HCT116 (cell line): ENCODE measurements around the gene SLC6A6. TPM values are rescaled to one million over a fixed set of nuclear protein-coding genes. Genes with fewer than 3 reads are reported as not detected.

Experiments used
- ATAC-seq: fragments of 200-7000 bp; cut with Tn5 transposase; 2 replicates; pipeline ENCODE4 v1.9.1; 2020; ENCODE audit warnings: mild to moderate bottlenecking, moderate library complexity
- BruUV-seq: library from RNA; stranded (reverse); fragments of 400-500 nt; replicated peaks from 2 replicates; lab custom pipeline; 2021; lab: Mats Ljungman, UMichigan
- CTCF ChIA-PET: fragments of 300-600 bp; sonication (Branson Sonifier 250); formaldehyde crosslinking; loops from one replicate; lab custom pipeline; 2021; ENCODE audit warnings: antibody characterized with exemption; lab: Charles Lee
- POLR2A ChIA-PET: fragments of 300-600, 350-600 bp; sonication (Branson Sonifier 250); formaldehyde crosslinking; loops from one replicate; lab custom pipeline; 2021; ENCODE audit warnings: antibody characterized with exemption; lab: Charles Lee
- RAD21 ChIA-PET, 2 experiments: fragments of 300-600 bp; sonication (Branson Sonifier 250); formaldehyde crosslinking; loops; one replicate each; lab custom pipeline; 2023; ENCODE audit warnings: low total read pairs in 2 of 2; ENCODE audit not compliant: uncharacterized antibody in 2 of 2, unreplicated experiment in 2 of 2, low non-redundant PET in 1 of 2; lab: Charles Lee
- DNase-seq: peaks from one replicate; pipeline ENCODE4 v3.0.0-alpha.2; 2010; ENCODE audit warnings: low read depth, low spot score
- H2AFZ ChIP-seq: fragments of 200-600 bp; shearing (Covaris generic), sonication (generic); 2 replicates; pipeline ENCODE4 v1.6.1; 2017; ENCODE audit warnings: low read depth, mixed run types, mixed read lengths, antibody characterized with exemption, low read length; ENCODE audit not compliant: poor library complexity, severe bottlenecking
- H3K27ac ChIP-seq: 2 replicates; pipeline ENCODE4 v1.5.1; 2012; ENCODE audit warnings: low read depth, low read length
- H3K27me3 ChIP-seq: fragments of 200-600 bp; sonication (generic); 2 replicates; pipeline ENCODE4 v1.6.1; 2016; ENCODE audit warnings: mixed run types, low read length, mixed read lengths; ENCODE audit not compliant: insufficient read depth
- H3K36me3 ChIP-seq, 2 experiments: fragments of 200-500 bp in 1 of 2; fragments of 200-600 bp in 1 of 2; sonication (Bioruptor generic) in 1 of 2; sonication (generic) in 1 of 2; 2 replicates each; pipeline versions ENCODE4 v1.5.1 to v1.6.1; 2014 to 2016; ENCODE audit warnings: low read length in 2 of 2, inconsistent platforms in 1 of 2, mixed read lengths in 1 of 2, mixed run types in 1 of 2; ENCODE audit not compliant: insufficient read depth in 2 of 2, control insufficient read depth in 1 of 2
- H3K4me1 ChIP-seq, 2 experiments: fragments of 200-600 bp in 1 of 2; sonication (generic) in 1 of 2; 2 replicates each; pipeline versions ENCODE4 v1.5.1 to v1.6.1; 2012 to 2017; ENCODE audit warnings: low read length in 2 of 2, inconsistent platforms in 1 of 2, mild to moderate bottlenecking in 1 of 2, mixed read lengths in 1 of 2, mixed run types in 1 of 2, moderate library complexity in 1 of 2; ENCODE audit not compliant: insufficient read depth in 2 of 2, control insufficient read depth in 1 of 2
- H3K4me2 ChIP-seq: fragments of 200-600 bp; sonication (generic); 2 replicates; pipeline ENCODE4 v1.6.1; 2017; ENCODE audit warnings: mixed run types, low read length, mixed read lengths
- H3K4me3 ChIP-seq, 2 experiments: fragments of 200-600 bp in 1 of 2; sonication (generic) in 1 of 2; replicated peaks in 1 of 2; 2 replicates each; pipeline ENCODE4 v1.5.1; 2011 to 2016; ENCODE audit warnings: low read length in 2 of 2, control low read depth in 1 of 2, low read depth in 1 of 2, mild to moderate bottlenecking in 1 of 2, mixed read lengths in 1 of 2, mixed run types in 1 of 2
- H3K79me2 ChIP-seq: fragments of 200-600 bp; sonication (generic); 2 replicates; pipeline ENCODE4 v1.6.1; 2017; ENCODE audit warnings: mild to moderate bottlenecking, mixed run types, low read length, moderate library complexity, mixed read lengths; ENCODE audit not compliant: insufficient read depth
- H3K9ac ChIP-seq: fragments of 200-600 bp; sonication (generic); 2 replicates; pipeline ENCODE4 v1.6.1; 2016; ENCODE audit warnings: low read length, mixed read lengths
- H3K9me2 ChIP-seq: fragments of 200-600 bp; sonication (generic), shearing (Covaris generic); 2 replicates; pipeline ENCODE4 v1.6.1; 2017; ENCODE audit warnings: mixed run types, mild to moderate bottlenecking, moderate library complexity; ENCODE audit not compliant: insufficient read depth
- H3K9me3 ChIP-seq, 2 experiments: fragments of 200-500 bp in 1 of 2; fragments of 200-600 bp in 1 of 2; sonication (Bioruptor generic) in 1 of 2; sonication (generic) in 1 of 2; 2 replicates each; pipeline ENCODE4 v1.6.1; 2014 to 2017; ENCODE audit warnings: low read length in 2 of 2, mixed read lengths in 2 of 2, inconsistent platforms in 1 of 2, low read depth in 1 of 2, mild to moderate bottlenecking in 1 of 2, mixed run types in 1 of 2, moderate library complexity in 1 of 2; ENCODE audit not compliant: control insufficient read depth in 1 of 2, insufficient read depth in 1 of 2
- H4K20me1 ChIP-seq: fragments of 200-600 bp; sonication (generic), shearing (Covaris generic); 2 replicates; pipeline ENCODE4 v1.6.1; 2017; ENCODE audit warnings: mixed run types, mild to moderate bottlenecking, moderate library complexity; ENCODE audit not compliant: insufficient read depth
- CBX3 ChIP-seq: IDR thresholded peaks from 2 replicates; pipeline ENCODE4 v1.6.1; 2012; ENCODE audit warnings: low read depth
- CEBPB ChIP-seq: IDR thresholded peaks from 2 replicates; pipeline ENCODE4 v1.6.1; 2012; ENCODE audit warnings: low read depth
- CTCF ChIP-seq, 3 experiments: fragments of 200-600 bp in 1 of 3; sonication (generic) in 1 of 3; IDR thresholded peaks in 2 of 3; conservative IDR thresholded peaks in 1 of 3; 2 replicates each; pipeline ENCODE4 v1.5.1; 2012 to 2017; ENCODE audit warnings: low read depth in 2 of 3, low read length in 2 of 3, antibody characterized with exemption in 1 of 3, borderline replicate concordance in 1 of 3, control low read depth in 1 of 3, mild to moderate bottlenecking in 1 of 3, mixed read lengths in 1 of 3, mixed run types in 1 of 3, moderate library complexity in 1 of 3; ENCODE audit not compliant: insufficient read depth in 1 of 3
- ELF1 ChIP-seq: IDR thresholded peaks from 2 replicates; pipeline ENCODE4 v1.6.1; 2012; ENCODE audit warnings: low read depth, borderline replicate concordance
- EZH2 ChIP-seq: fragments of 200-600 bp; sonication (generic); IDR thresholded peaks from 2 replicates; pipeline ENCODE4 v1.6.1; 2017; ENCODE audit warnings: antibody characterized with exemption, mixed run types
- EZH2phosphoT487 ChIP-seq: fragments of 200-600 bp; IDR thresholded peaks from 2 replicates; pipeline ENCODE4 v1.6.1; 2018; ENCODE audit warnings: antibody characterized with exemption, borderline replicate concordance
- POLR2A ChIP-seq: IDR thresholded peaks from 2 replicates; pipeline ENCODE4 v1.7.0; 2011; ENCODE audit warnings: borderline replicate concordance; ENCODE audit not compliant: insufficient read depth, insufficient read length; ENCODE audit errors: extremely low read depth
- POLR2AphosphoS5 ChIP-seq: IDR thresholded peaks from 2 replicates; pipeline ENCODE4 v1.6.1; 2011; ENCODE audit warnings: mild to moderate bottlenecking, low read depth, low read length, moderate library complexity
- RAD21 ChIP-seq: IDR thresholded peaks from 2 replicates; pipeline ENCODE4 v1.6.1; 2012; ENCODE audit warnings: low read depth, mild to moderate bottlenecking
- SIN3A ChIP-seq: IDR thresholded peaks from 2 replicates; pipeline ENCODE4 v1.6.1; 2012; ENCODE audit warnings: low read depth
- TCF7L2 ChIP-seq: IDR thresholded peaks from 2 replicates; pipeline ENCODE4 v1.7.0; 2011; ENCODE audit warnings: borderline replicate concordance, inconsistent platforms; ENCODE audit not compliant: insufficient read depth, insufficient read length; ENCODE audit errors: extremely low read depth
- YY1 ChIP-seq: IDR thresholded peaks from 2 replicates; pipeline ENCODE4 v1.6.1; 2011; ENCODE audit warnings: low read length, low read depth, moderate library complexity, mild to moderate bottlenecking; ENCODE audit not compliant: insufficient replicate concordance; ENCODE audit errors: extremely low read depth
- ZFX ChIP-seq: fragments of 450-650 bp; IDR thresholded peaks from 2 replicates; pipeline ENCODE4 v1.6.1; 2017
- intact Hi-C: fragments of 100-400 bp; cut with micrococcal nuclease; formaldehyde crosslinking; loops from 2 replicates; pipeline ENCODE4 v1.10.0; 2022
- total RNA-seq: library from RNA; stranded (reverse); gene quantifications from one replicate; pipeline ENCODE4 v1.2.1, GENCODE V29; 2021; ENCODE audit not compliant: unreplicated experiment

SLC6A6 gene
- total RNA-seq, 1 experiment from 2014 or later, result 36.3 TPM

- TF ChIP-seq POLR2AphosphoS5, result no peak
- TF ChIP-seq ELF1, result no peak
- TF ChIP-seq TCF7L2, result no peak
Measured at GRCh38 chr3:14475621-14476020, 73.2 kb downstream of the SLC6A6 start (continued).

- no peak overlapping the region for H3K4me2 ChIP-seq
- RAD21 ChIA-PET, result no interaction called here
- H3K9me2 ChIP-seq, result no peaks in the 10 kb centered on the region
- TF ChIP-seq RAD21 (no peak), ELF1 (no peak), ZFX (no peak), CEBPB (no peak), CBX3 (no peak), CTCF (IDR thresholded peaks at IDR 0.05 in 2 of 3, conservative IDR thresholded peaks at IDR 0.05 in 1 of 3; ENCODE audit: borderline replicate concordance in 1 of 3, insufficient read depth in 1 of 3, low read depth in 2 of 3, low read length in 2 of 3) (no peak), EZH2phosphoT487 (no peak), EZH2 (no peak), POLR2A (no peak), SIN3A (no peak), YY1 (no peak)
- CTCF ChIA-PET, result interaction anchor here (0.8 kb wide), 1 partner anchor 272 kb away, joined by 3 read pairs; no protein-coding TSS in a partner anchor
- BruUV-seq, result no TSS peak
- no peaks in the 10 kb centered on the region for H4K20me1 ChIP-seq
- H3K27me3 ChIP-seq, result no peaks in the 10 kb centered on the region
- H3K27ac ChIP-seq, result no peak overlapping the region
- H2AFZ ChIP-seq, result no peak overlapping the region
- intact Hi-C loops, result no loop called here
- H3K36me3 ChIP-seq, result peaks cover 20 to 35% of the 10 kb centered on the region in 2 experiments; a peak in 3 of 4 replicates
- POLR2A ChIA-PET, result no interaction called here
- H3K9me3 ChIP-seq, result no peaks in the 10 kb centered on the region
- DNase-seq (no peak), ATAC-seq (no peak)
- H3K9ac ChIP-seq, result no peak overlapping the region
- no peaks in the 10 kb centered on the region for H3K79me2 ChIP-seq
- peaks cover 15 to 18% of the 10 kb centered on the region in 2 experiments for H3K4me1 ChIP-seq
- no peak overlapping the region for H3K4me3 ChIP-seq
Measured at GRCh38 chr3:14476583-14477265, 74.3 kb downstream of the SLC6A6 start.
